CD14-positive monocyte (primary cell): ENCODE measurements around the gene GPR132. TPM values are rescaled to one million over a fixed set of nuclear protein-coding genes. Genes with fewer than 3 reads are reported as not detected.

Experiments used
- DNase-seq, 3 donors: peaks; one replicate each; pipeline ENCODE4 v3.0.0-alpha.2; 2011 to 2022
- H2AFZ ChIP-seq: 2 replicates; pipeline ENCODE4 v1.6.0; 2012; ENCODE audit warnings: mild to moderate bottlenecking, low read depth, low read length, inconsistent platforms; ENCODE audit not compliant: insufficient read depth, poor library complexity, severe bottlenecking
- H3K27ac ChIP-seq, 2 donors: 1 replicate in 1 of 2; 2 replicates in 1 of 2; pipeline ENCODE4 v1.5.1; 2012 to 2013; ENCODE audit warnings: low read length in 2 of 2, control low read depth in 1 of 2, inconsistent platforms in 1 of 2, low read depth in 1 of 2, mild to moderate bottlenecking in 1 of 2
- H3K27me3 ChIP-seq, 2 donors: one replicate each; pipeline versions ENCODE4 v1.6.0 to v1.6.1; 2011 to 2013; ENCODE audit warnings: low read length in 2 of 2; ENCODE audit not compliant: control insufficient read depth in 2 of 2, insufficient read depth in 2 of 2
- H3K36me3 ChIP-seq, 2 donors: replicated peaks in 1 of 2; 1 replicate in 1 of 2; 2 replicates in 1 of 2; pipeline versions ENCODE4 v1.5.1 to v1.6.1; 2012 to 2013; ENCODE audit warnings: low read length in 2 of 2, control low read depth in 1 of 2, inconsistent platforms in 1 of 2, mild to moderate bottlenecking in 1 of 2; ENCODE audit not compliant: insufficient read depth in 2 of 2, control insufficient read depth in 1 of 2
- H3K4me1 ChIP-seq, 2 donors: 1 replicate in 1 of 2; 2 replicates in 1 of 2; pipeline versions ENCODE4 v1.5.1 to v1.6.1; 2012 to 2013; ENCODE audit warnings: low read length in 2 of 2, control low read depth in 1 of 2, inconsistent platforms in 1 of 2, mild to moderate bottlenecking in 1 of 2, moderate library complexity in 1 of 2; ENCODE audit not compliant: insufficient read depth in 2 of 2, control insufficient read depth in 1 of 2
- H3K4me2 ChIP-seq: replicated peaks from 2 replicates; pipeline ENCODE3; 2012; ENCODE audit warnings: low read length, moderate library complexity, mild to moderate bottlenecking; ENCODE audit not compliant: poor library complexity, severe bottlenecking; ENCODE audit errors: extremely low read depth
- H3K4me3 ChIP-seq, 3 experiments: fragments of 200-600 bp in 1 of 3; sonication (generic) in 1 of 3; replicated peaks in 1 of 3; 1 replicate in 2 of 3; 2 replicates in 1 of 3; pipeline ENCODE4 v1.5.1; 2011 to 2013; ENCODE audit warnings: low read length in 3 of 3, mild to moderate bottlenecking in 3 of 3, control low read depth in 2 of 3, low read depth in 2 of 3, inconsistent platforms in 1 of 3, moderate library complexity in 1 of 3
- H3K79me2 ChIP-seq: 2 replicates; pipeline ENCODE4 v1.6.0; 2012; ENCODE audit warnings: mild to moderate bottlenecking, control low read depth, inconsistent platforms, low read length, moderate library complexity; ENCODE audit not compliant: insufficient read depth
- H3K9ac ChIP-seq: 2 replicates; pipeline ENCODE4 v1.6.0; 2017; ENCODE audit warnings: low read length, mild to moderate bottlenecking; ENCODE audit not compliant: insufficient read depth, poor library complexity, severe bottlenecking
- H3K9me3 ChIP-seq, 2 donors: replicated peaks in 1 of 2; 1 replicate in 1 of 2; 2 replicates in 1 of 2; pipeline versions ENCODE4 v1.5.1 to v1.6.1; 2012 to 2013; ENCODE audit warnings: low read length in 2 of 2, control low read depth in 1 of 2; ENCODE audit not compliant: control insufficient read depth in 1 of 2, insufficient read depth in 1 of 2
- H4K20me1 ChIP-seq: 2 replicates; pipeline ENCODE4 v1.6.0; 2012; ENCODE audit warnings: mild to moderate bottlenecking, low read length, control low read depth, moderate library complexity; ENCODE audit not compliant: insufficient read depth
- H3K27ac Mint-ChIP-seq, 7 donors: one replicate each; pipeline ENCODE4 v1.8.0; 2020; ENCODE audit warnings: mild to moderate bottlenecking in 7 of 7, mixed read lengths in 7 of 7, moderate library complexity in 6 of 7, inconsistent platforms in 2 of 7
- H3K27me3 Mint-ChIP-seq, 3 donors: one replicate each; pipeline ENCODE4 v1.8.0; 2021 to 2022; ENCODE audit warnings: low read depth in 3 of 3, mild to moderate bottlenecking in 3 of 3, mixed read lengths in 3 of 3, moderate library complexity in 3 of 3, inconsistent platforms in 1 of 3
- H3K36me3 Mint-ChIP-seq, 2 donors: one replicate each; pipeline ENCODE4 v1.8.0; 2020; ENCODE audit warnings: mixed read lengths in 2 of 2, inconsistent platforms in 1 of 2, mild to moderate bottlenecking in 1 of 2
- H3K4me1 Mint-ChIP-seq: one replicate; pipeline ENCODE4 v1.8.0; 2020; ENCODE audit warnings: mild to moderate bottlenecking, mixed read lengths
- H3K4me3 Mint-ChIP-seq, 2 donors: one replicate each; pipeline ENCODE4 v1.8.0; 2020; ENCODE audit warnings: mild to moderate bottlenecking in 2 of 2, mixed read lengths in 2 of 2, moderate library complexity in 1 of 2
- H3K9me3 Mint-ChIP-seq, 7 donors: one replicate each; pipeline ENCODE4 v1.8.0; 2020 to 2022; ENCODE audit warnings: mixed read lengths in 7 of 7, mild to moderate bottlenecking in 6 of 7, moderate library complexity in 6 of 7, inconsistent platforms in 2 of 7
- CTCF ChIP-seq: fragments of 200-600 bp; IDR thresholded peaks from one replicate; pipeline ENCODE4 v1.8.0; 2022; ENCODE audit warnings: antibody characterized with exemption, mild to moderate bottlenecking
- WGBS: methylation state at CpG from one replicate; pipeline ENCODE4 v1.1.5; 2013; ENCODE audit warnings: missing lambda C conversion rate; ENCODE audit not compliant: insufficient coverage; 5-methylcytosine and 5-hydroxymethylcytosine counted together
- intact Hi-C, 2 donors: fragments of 100-400 bp; cut with micrococcal nuclease; formaldehyde crosslinking; loops; one replicate each; pipeline versions ENCODE4 v1.15.0 to v1.15.1; 2023
- polyA plus RNA-seq, 3 donors: library from polyadenylated mRNA; depleted of rRNA in 1 of 3; unstranded in 2 of 3; stranded (reverse) in 1 of 3; fragments of 300-500 nt in 2 of 3; fragments of >200 nt in 1 of 3; fragmentation: Illumina TruSeq in 2 of 3; gene quantifications; 1 replicate in 2 of 3; 2 replicates in 1 of 3; pipeline ENCODE4 v1.2.3, GENCODE V29; 2012 to 2021

Gene GPR132
- polyA plus RNA-seq, 3 donors, result 6.3 to 19.0 (median 13.0) TPM

GRCh38 chr14:105088812-105089745 lies 23.8 kb upstream of the GPR132 start:
- Histone ChIP-seq H2AFZ (no peak overlapping the region), H3K27ac (no peak overlapping the region), H3K27me3 (peaks cover 24 to 60% of the 10 kb centered on the region in 2 donors), H3K36me3 (no peaks in the 10 kb centered on the region), H4K20me1 (no peaks in the 10 kb centered on the region), H3K4me2 (no peak overlapping the region), H3K4me1 (peaks cover 18 to 41% of the 10 kb centered on the region in 2 donors), H3K9ac (no peak overlapping the region), H3K4me3 (no peak overlapping the region), H3K9me3 (peaks cover 0 to 5% of the 10 kb centered on the region in 2 donors), H3K79me2 (no peaks in the 10 kb centered on the region)
- TF ChIP-seq CTCF, result no peak
- peak overlapping the region in 1 of 2 donors; percentile 82 for H3K4me3 Mint-ChIP-seq
- peaks cover 19% of the 10 kb centered on the region for H3K4me1 Mint-ChIP-seq
- 93% methylated on average over 17 of the region's 24 CpGs for WGBS
- no peak for DNase-seq
- peaks cover 0 to 2% of the 10 kb centered on the region in 2 donors for H3K36me3 Mint-ChIP-seq
- intact Hi-C loops, result loop anchor here (5.0 kb wide), 2 partner anchors 42 to 117 kb away; no protein-coding TSS in a partner anchor
- peaks cover 0 to 14% (median 2%) of the 10 kb centered on the region in 7 donors for H3K9me3 Mint-ChIP-seq
- peaks cover 35 to 76% (median 45%) of the 10 kb centered on the region in 3 donors for H3K27me3 Mint-ChIP-seq
- no peak overlapping the region for H3K27ac Mint-ChIP-seq

GRCh38 chr14:105087963-105088811 lies 23.0 kb upstream of the GPR132 start:
- H3K27me3 Mint-ChIP-seq, result peaks cover 34 to 75% (median 39%) of the 10 kb centered on the region in 3 donors
- Histone ChIP-seq H3K4me1 (peaks cover 15 to 32% of the 10 kb centered on the region in 2 donors), H3K36me3 (no peaks in the 10 kb centered on the region), H3K27me3 (peaks cover 18 to 53% of the 10 kb centered on the region in 2 donors), H3K27ac (no peak overlapping the region), H3K79me2 (no peaks in the 10 kb centered on the region), H3K4me2 (peak overlapping the region; percentile 72), H3K9me3 (no peaks in the 10 kb centered on the region), H2AFZ (peak overlapping the region; percentile 77), H4K20me1 (no peaks in the 10 kb centered on the region), H3K9ac (peak overlapping the region; percentile 57), H3K4me3 (peak overlapping the region in 1 of 3 experiments; percentile 77)
- H3K9me3 Mint-ChIP-seq, result peaks cover 0 to 11% (median 2%) of the 10 kb centered on the region in 7 donors
- no peak overlapping the region for H3K27ac Mint-ChIP-seq
- no peak for TF ChIP-seq CTCF
- peaks cover 18% of the 10 kb centered on the region for H3K4me1 Mint-ChIP-seq
- intact Hi-C loops, result loop anchor here (2.0 to 5.0 kb wide), 3 partner anchors 41 to 116 kb away; no protein-coding TSS in a partner anchor
- peak overlapping the region; percentile 73 to 82 for H3K4me3 Mint-ChIP-seq
- 52% methylated on average over 29 of the region's 44 CpGs for WGBS
- peak in 1 of 3 donors; percentile 24 for DNase-seq
- H3K36me3 Mint-ChIP-seq, result peaks cover 0 to 2% of the 10 kb centered on the region in 2 donors
